HepG2 (cell line): ENCODE results near the gene PRSS8. TPM values are rescaled to one million over a fixed set of nuclear protein-coding genes. Genes with fewer than 3 reads are reported as not detected.
A peak's percentile ranks its signal among the peaks of the same experiment; 100 is the strongest.

Source experiments
- HNRNPK ChIP-seq: fragments of 200-400 bp; formaldehyde crosslinking; IDR thresholded peaks from 2 replicates; pipeline ENCODE4 v1.6.1; 2018; ENCODE audit warnings: low read length, low read depth, moderate library complexity, mild to moderate bottlenecking; ENCODE audit not compliant: poor library complexity, severe bottlenecking
- MBD4 ChIP-seq: IDR thresholded peaks from 2 replicates; pipeline ENCODE4 v1.6.1; 2012; ENCODE audit warnings: low read length, inconsistent platforms, borderline replicate concordance
- NCOR1 ChIP-seq: fragments of 200-600 bp; sonication (generic); IDR thresholded peaks from 2 replicates; pipeline ENCODE4 v1.7.0; 2017; ENCODE audit warnings: antibody characterized with exemption, low read length, borderline replicate concordance
- PAWR ChIP-seq: sonication (generic); formaldehyde crosslinking; IDR thresholded peaks from 2 replicates; pipeline ENCODE4 v1.4.0; 2020; ENCODE audit warnings: missing genetic modification reagents, mild to moderate bottlenecking, borderline replicate concordance
- RFX3 ChIP-seq: IDR thresholded peaks from 2 replicates; pipeline ENCODE4 v1.6.1; 2016; ENCODE audit warnings: missing biosample characterization, missing genetic modification reagents
- ZFP62 ChIP-seq: sonication (generic); formaldehyde crosslinking; IDR thresholded peaks from 2 replicates; pipeline ENCODE4 v1.4.0; 2020; ENCODE audit warnings: missing genetic modification reagents
- ZNF713 ChIP-seq: sonication (generic); formaldehyde crosslinking; IDR thresholded peaks from 2 replicates; pipeline ENCODE4 v1.4.0; 2020; ENCODE audit warnings: mild to moderate bottlenecking, missing genetic modification reagents
- ZSCAN31 ChIP-seq: sonication (generic); formaldehyde crosslinking; IDR thresholded peaks from 2 replicates; pipeline ENCODE4 v1.5.0; 2020; ENCODE audit warnings: low read depth, mild to moderate bottlenecking, missing genetic modification reagents
- polyA plus RNA-seq, 8 experiments: library from polyadenylated mRNA; depleted of rRNA in 3 of 8; stranded (reverse) in 7 of 8; unstranded in 1 of 8; fragments of >200 nt; fragmentation: Illumina TruSeq in 4 of 8; extraction: Trizol in 4 of 8; gene quantifications; 2 replicates each; pipeline versions ENCODE4 v1.2.1 to v1.2.3, GENCODE V29; 2011 to 2016; ENCODE audit warnings: low read depth in 4 of 8, missing spikeins in 1 of 8, mixed read lengths in 1 of 8; ENCODE audit not compliant: insufficient read depth in 1 of 8
- total RNA-seq, 5 experiments: library from RNA; depleted of rRNA; stranded (reverse); fragments of >200 nt; fragmentation: Illumina TruSeq; extraction: Trizol; gene quantifications; 2 replicates each; pipeline ENCODE4 v1.2.3, GENCODE V29; 2016; ENCODE audit warnings: low read depth in 1 of 5
- TF ChIP-seq, protein P1 (sequence below): sonication (generic); formaldehyde crosslinking; IDR thresholded peaks from 2 replicates; pipeline ENCODE4 v1.5.0; 2020; ENCODE audit warnings: mild to moderate bottlenecking, missing genetic modification reagents, borderline replicate concordance
- TF ChIP-seq, protein P2 (sequence below): sonication (generic); formaldehyde crosslinking; IDR thresholded peaks from 2 replicates; pipeline ENCODE4 v1.4.0; 2020; ENCODE audit warnings: mild to moderate bottlenecking, missing genetic modification reagents
- TF ChIP-seq, protein P3 (sequence below): sonication (generic); formaldehyde crosslinking; conservative IDR thresholded peaks from 2 replicates; pipeline ENCODE4 v1.5.0; 2020; ENCODE audit warnings: missing genetic modification reagents
- TF ChIP-seq, protein P4 (sequence below): sonication (generic); formaldehyde crosslinking; IDR thresholded peaks from 2 replicates; pipeline ENCODE4 v1.4.0; 2020; ENCODE audit warnings: mild to moderate bottlenecking, missing genetic modification reagents
- TF ChIP-seq, protein P5 (sequence below): sonication (generic); formaldehyde crosslinking; IDR thresholded peaks from 2 replicates; pipeline ENCODE4 v1.4.0; 2020; ENCODE audit warnings: missing genetic modification reagents, borderline replicate concordance

The PRSS8 gene
- total and polyA plus RNA-seq, 2 of the 13 experiments (the other 11 are each of a cell fraction or from before 2014, with no cell fraction given): 2.6 to 7.2 TPM

DNA sequence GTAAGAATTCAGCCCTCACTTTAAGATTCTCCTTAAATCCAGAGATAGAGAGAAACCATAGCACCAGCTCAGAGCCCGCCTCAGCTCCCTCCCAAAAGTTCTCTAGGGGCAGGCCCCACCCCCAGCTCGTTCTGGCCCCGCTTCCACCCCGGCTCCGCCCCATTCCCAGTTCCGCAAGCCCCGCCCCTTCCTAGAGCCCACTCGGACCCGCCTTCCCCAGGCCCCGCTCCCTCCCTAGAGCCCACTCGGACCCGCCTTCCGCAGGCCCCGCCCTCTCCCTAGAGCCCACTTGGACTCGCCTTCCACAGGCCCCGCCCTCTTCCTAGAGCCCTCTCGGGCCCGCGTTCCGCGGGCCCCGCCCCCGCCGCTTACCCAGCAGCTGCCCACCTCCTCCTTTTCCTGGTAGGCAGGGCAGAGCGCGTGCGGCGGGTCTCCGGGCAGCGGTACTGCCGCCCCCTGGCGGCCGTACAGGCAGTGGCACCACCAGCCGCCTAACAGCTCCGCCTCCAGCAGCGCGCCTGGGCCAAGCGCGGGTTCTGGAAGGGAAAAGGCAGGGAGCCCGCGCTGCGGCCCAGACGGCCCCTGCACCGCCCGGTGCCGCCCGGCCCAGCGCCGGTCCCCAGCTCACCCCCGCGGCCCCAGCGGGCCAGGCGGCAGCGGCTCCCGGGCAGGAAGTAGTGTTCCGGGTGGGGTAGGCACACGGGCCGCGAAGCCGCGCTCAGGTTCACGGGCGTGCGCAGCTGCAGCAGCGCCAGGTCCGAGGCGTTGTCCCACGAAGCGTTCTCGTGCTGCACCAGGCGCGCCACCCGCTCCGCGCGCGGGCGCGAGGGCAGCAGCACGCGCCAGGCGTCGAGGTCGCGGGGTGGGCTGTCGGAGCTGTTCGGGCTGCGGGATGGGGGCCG, 6.8 kb upstream of the PRSS8 start (continued):
- TF ChIP-seq, protein P1, sequence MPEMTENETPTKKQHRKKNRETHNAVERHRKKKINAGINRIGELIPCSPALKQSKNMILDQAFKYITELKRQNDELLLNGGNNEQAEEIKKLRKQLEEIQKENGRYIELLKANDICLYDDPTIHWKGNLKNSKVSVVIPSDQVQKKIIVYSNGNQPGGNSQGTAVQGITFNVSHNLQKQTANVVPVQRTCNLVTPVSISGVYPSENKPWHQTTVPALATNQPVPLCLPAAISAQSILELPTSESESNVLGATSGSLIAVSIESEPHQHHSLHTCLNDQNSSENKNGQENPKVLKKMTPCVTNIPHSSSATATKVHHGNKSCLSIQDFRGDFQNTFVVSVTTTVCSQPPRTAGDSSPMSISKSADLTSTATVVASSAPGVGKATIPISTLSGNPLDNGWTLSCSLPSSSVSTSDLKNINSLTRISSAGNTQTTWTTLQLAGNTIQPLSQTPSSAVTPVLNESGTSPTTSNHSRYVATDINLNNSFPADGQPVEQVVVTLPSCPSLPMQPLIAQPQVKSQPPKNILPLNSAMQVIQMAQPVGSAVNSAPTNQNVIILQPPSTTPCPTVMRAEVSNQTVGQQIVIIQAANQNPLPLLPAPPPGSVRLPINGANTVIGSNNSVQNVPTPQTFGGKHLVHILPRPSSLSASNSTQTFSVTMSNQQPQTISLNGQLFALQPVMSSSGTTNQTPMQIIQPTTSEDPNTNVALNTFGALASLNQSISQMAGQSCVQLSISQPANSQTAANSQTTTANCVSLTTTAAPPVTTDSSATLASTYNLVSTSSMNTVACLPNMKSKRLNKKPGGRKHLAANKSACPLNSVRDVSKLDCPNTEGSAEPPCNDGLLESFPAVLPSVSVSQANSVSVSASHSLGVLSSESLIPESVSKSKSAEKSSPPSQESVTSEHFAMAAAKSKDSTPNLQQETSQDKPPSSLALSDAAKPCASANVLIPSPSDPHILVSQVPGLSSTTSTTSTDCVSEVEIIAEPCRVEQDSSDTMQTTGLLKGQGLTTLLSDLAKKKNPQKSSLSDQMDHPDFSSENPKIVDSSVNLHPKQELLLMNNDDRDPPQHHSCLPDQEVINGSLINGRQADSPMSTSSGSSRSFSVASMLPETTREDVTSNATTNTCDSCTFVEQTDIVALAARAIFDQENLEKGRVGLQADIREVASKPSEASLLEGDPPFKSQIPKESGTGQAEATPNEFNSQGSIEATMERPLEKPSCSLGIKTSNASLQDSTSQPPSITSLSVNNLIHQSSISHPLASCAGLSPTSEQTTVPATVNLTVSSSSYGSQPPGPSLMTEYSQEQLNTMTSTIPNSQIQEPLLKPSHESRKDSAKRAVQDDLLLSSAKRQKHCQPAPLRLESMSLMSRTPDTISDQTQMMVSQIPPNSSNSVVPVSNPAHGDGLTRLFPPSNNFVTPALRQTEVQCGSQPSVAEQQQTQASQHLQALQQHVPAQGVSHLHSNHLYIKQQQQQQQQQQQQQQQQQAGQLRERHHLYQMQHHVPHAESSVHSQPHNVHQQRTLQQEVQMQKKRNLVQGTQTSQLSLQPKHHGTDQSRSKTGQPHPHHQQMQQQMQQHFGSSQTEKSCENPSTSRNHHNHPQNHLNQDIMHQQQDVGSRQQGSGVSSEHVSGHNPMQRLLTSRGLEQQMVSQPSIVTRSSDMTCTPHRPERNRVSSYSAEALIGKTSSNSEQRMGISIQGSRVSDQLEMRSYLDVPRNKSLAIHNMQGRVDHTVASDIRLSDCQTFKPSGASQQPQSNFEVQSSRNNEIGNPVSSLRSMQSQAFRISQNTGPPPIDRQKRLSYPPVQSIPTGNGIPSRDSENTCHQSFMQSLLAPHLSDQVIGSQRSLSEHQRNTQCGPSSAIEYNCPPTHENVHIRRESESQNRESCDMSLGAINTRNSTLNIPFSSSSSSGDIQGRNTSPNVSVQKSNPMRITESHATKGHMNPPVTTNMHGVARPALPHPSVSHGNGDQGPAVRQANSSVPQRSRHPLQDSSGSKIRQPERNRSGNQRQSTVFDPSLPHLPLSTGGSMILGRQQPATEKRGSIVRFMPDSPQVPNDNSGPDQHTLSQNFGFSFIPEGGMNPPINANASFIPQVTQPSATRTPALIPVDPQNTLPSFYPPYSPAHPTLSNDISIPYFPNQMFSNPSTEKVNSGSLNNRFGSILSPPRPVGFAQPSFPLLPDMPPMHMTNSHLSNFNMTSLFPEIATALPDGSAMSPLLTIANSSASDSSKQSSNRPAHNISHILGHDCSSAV (CRISPR knock-in tag): no peak
- TF ChIP-seq, protein P2, sequence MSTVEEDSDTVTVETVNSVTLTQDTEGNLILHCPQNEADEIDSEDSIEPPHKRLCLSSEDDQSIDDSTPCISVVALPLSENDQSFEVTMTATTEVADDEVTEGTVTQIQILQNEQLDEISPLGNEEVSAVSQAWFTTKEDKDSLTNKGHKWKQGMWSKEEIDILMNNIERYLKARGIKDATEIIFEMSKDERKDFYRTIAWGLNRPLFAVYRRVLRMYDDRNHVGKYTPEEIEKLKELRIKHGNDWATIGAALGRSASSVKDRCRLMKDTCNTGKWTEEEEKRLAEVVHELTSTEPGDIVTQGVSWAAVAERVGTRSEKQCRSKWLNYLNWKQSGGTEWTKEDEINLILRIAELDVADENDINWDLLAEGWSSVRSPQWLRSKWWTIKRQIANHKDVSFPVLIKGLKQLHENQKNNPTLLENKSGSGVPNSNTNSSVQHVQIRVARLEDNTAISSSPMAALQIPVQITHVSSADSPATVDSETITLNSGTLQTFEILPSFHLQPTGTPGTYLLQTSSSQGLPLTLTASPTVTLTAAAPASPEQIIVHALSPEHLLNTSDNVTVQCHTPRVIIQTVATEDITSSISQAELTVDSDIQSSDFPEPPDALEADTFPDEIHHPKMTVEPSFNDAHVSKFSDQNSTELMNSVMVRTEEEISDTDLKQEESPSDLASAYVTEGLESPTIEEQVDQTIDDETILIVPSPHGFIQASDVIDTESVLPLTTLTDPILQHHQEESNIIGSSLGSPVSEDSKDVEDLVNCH (CRISPR knock-in tag): no peak
- TF ChIP-seq, protein P3, sequence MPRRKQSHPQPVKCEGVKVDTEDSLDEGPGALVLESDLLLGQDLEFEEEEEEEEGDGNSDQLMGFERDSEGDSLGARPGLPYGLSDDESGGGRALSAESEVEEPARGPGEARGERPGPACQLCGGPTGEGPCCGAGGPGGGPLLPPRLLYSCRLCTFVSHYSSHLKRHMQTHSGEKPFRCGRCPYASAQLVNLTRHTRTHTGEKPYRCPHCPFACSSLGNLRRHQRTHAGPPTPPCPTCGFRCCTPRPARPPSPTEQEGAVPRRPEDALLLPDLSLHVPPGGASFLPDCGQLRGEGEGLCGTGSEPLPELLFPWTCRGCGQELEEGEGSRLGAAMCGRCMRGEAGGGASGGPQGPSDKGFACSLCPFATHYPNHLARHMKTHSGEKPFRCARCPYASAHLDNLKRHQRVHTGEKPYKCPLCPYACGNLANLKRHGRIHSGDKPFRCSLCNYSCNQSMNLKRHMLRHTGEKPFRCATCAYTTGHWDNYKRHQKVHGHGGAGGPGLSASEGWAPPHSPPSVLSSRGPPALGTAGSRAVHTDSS: no peak
- TF ChIP-seq, protein P4, sequence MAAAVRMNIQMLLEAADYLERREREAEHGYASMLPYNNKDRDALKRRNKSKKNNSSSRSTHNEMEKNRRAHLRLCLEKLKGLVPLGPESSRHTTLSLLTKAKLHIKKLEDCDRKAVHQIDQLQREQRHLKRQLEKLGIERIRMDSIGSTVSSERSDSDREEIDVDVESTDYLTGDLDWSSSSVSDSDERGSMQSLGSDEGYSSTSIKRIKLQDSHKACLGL (CRISPR knock-in tag): peak; percentile 79
- no peak for TF ChIP-seq ZNF713 (CRISPR knock-in tag)
- peak; percentile 98 for TF ChIP-seq ZSCAN31 (CRISPR knock-in tag)
- no peak for TF ChIP-seq RFX3 (CRISPR knock-in tag)
- no peak for TF ChIP-seq MBD4
- peak; percentile 92 for TF ChIP-seq HNRNPK
- TF ChIP-seq ZFP62 (CRISPR knock-in tag): no peak
- TF ChIP-seq, protein P5, sequence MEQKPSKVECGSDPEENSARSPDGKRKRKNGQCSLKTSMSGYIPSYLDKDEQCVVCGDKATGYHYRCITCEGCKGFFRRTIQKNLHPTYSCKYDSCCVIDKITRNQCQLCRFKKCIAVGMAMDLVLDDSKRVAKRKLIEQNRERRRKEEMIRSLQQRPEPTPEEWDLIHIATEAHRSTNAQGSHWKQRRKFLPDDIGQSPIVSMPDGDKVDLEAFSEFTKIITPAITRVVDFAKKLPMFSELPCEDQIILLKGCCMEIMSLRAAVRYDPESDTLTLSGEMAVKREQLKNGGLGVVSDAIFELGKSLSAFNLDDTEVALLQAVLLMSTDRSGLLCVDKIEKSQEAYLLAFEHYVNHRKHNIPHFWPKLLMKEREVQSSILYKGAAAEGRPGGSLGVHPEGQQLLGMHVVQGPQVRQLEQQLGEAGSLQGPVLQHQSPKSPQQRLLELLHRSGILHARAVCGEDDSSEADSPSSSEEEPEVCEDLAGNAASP (CRISPR knock-in tag): peak; percentile 87
- no peak for TF ChIP-seq PAWR (CRISPR knock-in tag)
- TF ChIP-seq NCOR1: no peak; the same call in 1 of the 2 replicates
